ENCODE measurements around the gene COL9A3. TPM values are rescaled to one million over a fixed set of nuclear protein-coding genes. Genes with fewer than 3 reads are reported as not detected.
A peak's percentile ranks its signal among the peaks of the same experiment; 100 is the strongest.
"Not testable (repeated sequence)": the region's sequence is repeated elsewhere in the genome, so short reads cannot be mapped to it uniquely, and the experiment has no call there.

The COL9A3 gene
- total RNA-seq, 1 donor from 2014 or later: 8.9 TPM

GRCh38 chr20:62852841-62853240 is 36.0 kb downstream of the COL9A3 start:
- TF ChIP-seq, protein P1, sequence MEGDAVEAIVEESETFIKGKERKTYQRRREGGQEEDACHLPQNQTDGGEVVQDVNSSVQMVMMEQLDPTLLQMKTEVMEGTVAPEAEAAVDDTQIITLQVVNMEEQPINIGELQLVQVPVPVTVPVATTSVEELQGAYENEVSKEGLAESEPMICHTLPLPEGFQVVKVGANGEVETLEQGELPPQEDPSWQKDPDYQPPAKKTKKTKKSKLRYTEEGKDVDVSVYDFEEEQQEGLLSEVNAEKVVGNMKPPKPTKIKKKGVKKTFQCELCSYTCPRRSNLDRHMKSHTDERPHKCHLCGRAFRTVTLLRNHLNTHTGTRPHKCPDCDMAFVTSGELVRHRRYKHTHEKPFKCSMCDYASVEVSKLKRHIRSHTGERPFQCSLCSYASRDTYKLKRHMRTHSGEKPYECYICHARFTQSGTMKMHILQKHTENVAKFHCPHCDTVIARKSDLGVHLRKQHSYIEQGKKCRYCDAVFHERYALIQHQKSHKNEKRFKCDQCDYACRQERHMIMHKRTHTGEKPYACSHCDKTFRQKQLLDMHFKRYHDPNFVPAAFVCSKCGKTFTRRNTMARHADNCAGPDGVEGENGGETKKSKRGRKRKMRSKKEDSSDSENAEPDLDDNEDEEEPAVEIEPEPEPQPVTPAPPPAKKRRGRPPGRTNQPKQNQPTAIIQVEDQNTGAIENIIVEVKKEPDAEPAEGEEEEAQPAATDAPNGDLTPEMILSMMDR (IDR thresholded peaks at IDR 0.05): no peak
- H3K36me3 Mint-ChIP-seq (ENCODE audit: low read depth): peaks cover 24% of the 10 kb centered on the region
- peaks cover 2% of the 10 kb centered on the region for H3K4me1 Mint-ChIP-seq (ENCODE audit: low read depth)
- DNase-seq (ENCODE audit: low spot score): no peak
- no peak overlapping the region for H3K4me3 Mint-ChIP-seq (ENCODE audit: unreplicated experiment)
- H3K27ac Mint-ChIP-seq (ENCODE audit: unreplicated experiment): no peak overlapping the region
- H3K9me3 Mint-ChIP-seq (ENCODE audit: low read depth): no peaks in the 10 kb centered on the region
- H3K27me3 Mint-ChIP-seq (ENCODE audit: low read depth): no peaks in the 10 kb centered on the region

- DNase-seq (ENCODE audit: low spot score): peak; percentile 4
- H3K27me3 Mint-ChIP-seq (ENCODE audit: low read depth); H3K9me3 Mint-ChIP-seq (ENCODE audit: low read depth); H3K27ac Mint-ChIP-seq (ENCODE audit: unreplicated experiment); H3K4me1 Mint-ChIP-seq (ENCODE audit: low read depth); H3K4me3 Mint-ChIP-seq (ENCODE audit: unreplicated experiment): not testable (repeated sequence)
- peaks cover 25% of the 10 kb centered on the region for H3K36me3 Mint-ChIP-seq (ENCODE audit: low read depth)
Measured at GRCh38 chr20:62853304-62853703, 36.5 kb downstream of the COL9A3 start.

DNA sequence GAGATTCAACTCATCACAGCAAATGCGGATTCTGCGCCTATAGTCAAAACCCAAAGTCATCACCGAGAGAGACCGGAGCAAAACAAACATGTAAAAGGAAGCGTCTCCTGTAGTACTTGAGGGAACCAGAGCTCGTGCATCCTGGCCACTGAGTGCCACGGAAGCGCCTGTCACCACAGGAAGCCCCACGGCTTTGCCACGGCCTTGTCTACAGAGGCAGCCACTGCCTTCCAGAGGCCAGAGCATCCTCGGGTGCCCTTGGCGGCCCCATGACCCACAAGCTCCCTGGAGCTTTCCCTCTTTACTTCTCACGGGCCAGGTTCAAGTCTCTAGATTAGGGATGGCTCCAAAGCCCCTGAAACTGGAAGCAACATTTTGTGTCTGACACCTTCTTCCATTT is 37.3 kb downstream of the COL9A3 start:
- H3K4me3 Mint-ChIP-seq (ENCODE audit: unreplicated experiment): no peak overlapping the region
- H3K9me3 Mint-ChIP-seq (ENCODE audit: low read depth): no peaks in the 10 kb centered on the region
- no peaks in the 10 kb centered on the region for H3K27me3 Mint-ChIP-seq (ENCODE audit: low read depth)
- H3K4me1 Mint-ChIP-seq (ENCODE audit: low read depth): peaks cover under 1% of the 10 kb centered on the region
- no peak overlapping the region for H3K27ac Mint-ChIP-seq (ENCODE audit: unreplicated experiment)
- peak; percentile 74 for DNase-seq (ENCODE audit: low spot score)
- TF ChIP-seq, protein P1 (IDR thresholded peaks at IDR 0.05): no peak
- H3K36me3 Mint-ChIP-seq (ENCODE audit: low read depth): peaks cover 25% of the 10 kb centered on the region

DNA sequence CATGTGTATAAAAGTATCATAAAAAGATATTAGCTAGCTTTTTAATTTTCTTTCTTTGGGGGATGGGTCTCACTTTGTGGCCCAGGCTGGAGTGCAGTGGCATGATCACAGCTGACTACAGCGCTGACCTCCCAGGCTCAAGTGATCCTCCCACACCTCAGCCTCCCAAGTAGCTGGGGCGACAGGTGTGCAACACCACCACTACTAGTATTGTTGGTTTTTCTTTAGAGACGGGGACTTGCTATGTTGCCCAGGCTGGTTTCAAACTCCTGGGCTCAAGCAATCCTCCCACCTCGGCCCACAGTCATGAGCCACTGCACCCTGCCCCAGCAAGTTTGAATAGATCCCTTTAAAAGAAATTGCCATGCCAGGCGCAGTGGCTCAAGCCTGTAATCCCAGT is 38.3 kb downstream of the COL9A3 start:
- Mint-ChIP-seq H3K4me3 (ENCODE audit: unreplicated experiment) (no peak overlapping the region), H3K9me3 (ENCODE audit: low read depth) (no peaks in the 10 kb centered on the region), H3K27ac (ENCODE audit: unreplicated experiment) (no peak overlapping the region), H3K36me3 (ENCODE audit: low read depth) (peaks cover 22% of the 10 kb centered on the region), H3K4me1 (ENCODE audit: low read depth) (peaks cover 11% of the 10 kb centered on the region), H3K27me3 (ENCODE audit: low read depth) (no peaks in the 10 kb centered on the region)
- no peak for DNase-seq (ENCODE audit: low spot score)
- TF ChIP-seq, protein P1 (IDR thresholded peaks at IDR 0.05): no peak

- H3K27me3 Mint-ChIP-seq (ENCODE audit: low read depth): no peaks in the 10 kb centered on the region
- DNase-seq (ENCODE audit: low spot score): peak; percentile 62
- TF ChIP-seq, protein P1 (IDR thresholded peaks at IDR 0.05): no peak
- H3K9me3 Mint-ChIP-seq (ENCODE audit: low read depth): no peaks in the 10 kb centered on the region
- H3K4me1 Mint-ChIP-seq (ENCODE audit: low read depth): peaks cover 18% of the 10 kb centered on the region
- H3K27ac Mint-ChIP-seq (ENCODE audit: unreplicated experiment): no peak overlapping the region
- H3K36me3 Mint-ChIP-seq (ENCODE audit: low read depth): peaks cover 17% of the 10 kb centered on the region
- H3K4me3 Mint-ChIP-seq (ENCODE audit: unreplicated experiment): no peak overlapping the region
Measured at GRCh38 chr20:62856931-62857619, 40.2 kb downstream of the COL9A3 start.

Measured in chondrocyte (in vitro differentiated cells).